GM18867 (cell line): ENCODE data around the gene ABCC2.
"Not testable (repeated sequence)": the region's sequence is repeated elsewhere in the genome, so short reads cannot be mapped to it uniquely, and the experiment has no call there.

Source experiments
- ATAC-seq: cut with Tn5 transposase; IDR thresholded peaks from one replicate; pipeline ENCODE4 v1.9.1; 2021; ENCODE audit warnings: mild to moderate bottlenecking, moderate library complexity; ENCODE audit not compliant: unreplicated experiment

ABCC2 gene

GRCh38 chr10:99888622-99889021 lies 106.2 kb downstream of the ABCC2 start:
- ATAC-seq, result no peak

- no peak for ATAC-seq
Observed at GRCh38 chr10:99894613-99895012, 112.2 kb downstream of the ABCC2 start.

DNA sequence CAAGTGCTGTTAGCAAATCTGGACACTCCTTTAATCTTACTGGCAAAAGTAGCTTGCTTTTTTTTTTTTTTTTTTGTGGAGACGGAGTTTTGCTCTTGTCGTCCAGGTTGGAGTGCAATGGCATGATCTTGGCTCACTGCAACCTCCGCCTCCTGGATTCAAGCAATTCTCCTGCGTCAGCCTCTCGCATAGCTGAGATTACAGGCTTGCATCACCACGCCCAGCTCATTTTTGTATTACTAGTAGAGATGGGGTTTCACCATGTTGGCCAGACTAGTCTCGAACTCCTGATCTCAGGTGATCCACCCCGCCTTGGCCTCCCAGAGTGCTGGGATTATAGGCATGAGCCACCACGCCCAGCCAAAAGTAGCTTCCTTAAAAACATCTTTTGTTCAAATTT lies 112.6 kb downstream of the ABCC2 start:
- not testable (repeated sequence) for ATAC-seq

DNA sequence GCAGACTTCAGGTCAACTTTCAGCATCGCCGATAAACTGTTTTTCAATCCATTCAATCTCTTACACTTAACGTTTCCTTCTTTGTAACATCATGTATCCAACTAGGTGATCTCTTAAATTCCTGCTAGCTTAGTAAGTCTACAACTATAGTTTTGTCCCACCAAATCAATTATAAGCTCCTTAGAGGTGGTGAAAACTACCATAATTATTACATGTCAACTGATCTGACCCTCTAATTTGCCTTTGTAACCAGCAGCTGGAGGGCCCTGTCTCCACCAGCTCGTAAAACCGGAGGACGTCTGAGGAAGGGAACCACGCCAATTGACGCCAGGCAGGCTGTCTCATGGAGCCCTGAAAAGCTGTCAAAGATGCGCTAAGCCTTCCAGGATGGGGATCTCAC lies 113.4 kb downstream of the ABCC2 start:
- no peak for ATAC-seq
